Glutamatergic neuron (in vitro differentiated cells): ENCODE data around the gene NOS1AP. TPM values are rescaled to one million over a fixed set of nuclear protein-coding genes. Genes with fewer than 3 reads are reported as not detected.

Experiments
- DNase-seq: peaks from one replicate; pipeline ENCODE4 v3.0.0; 2022
- H3K27ac Mint-ChIP-seq: one replicate; pipeline ENCODE4 v1.8.0; 2020; ENCODE audit warnings: mild to moderate bottlenecking, mixed read lengths, inconsistent platforms; ENCODE audit not compliant: unreplicated experiment
- H3K27me3 Mint-ChIP-seq: one replicate; pipeline ENCODE4 v1.8.0; 2020; ENCODE audit warnings: mild to moderate bottlenecking, moderate library complexity, mixed read lengths, inconsistent platforms; ENCODE audit not compliant: unreplicated experiment
- H3K36me3 Mint-ChIP-seq: one replicate; pipeline ENCODE4 v1.8.0; 2020; ENCODE audit warnings: mild to moderate bottlenecking, mixed read lengths, inconsistent platforms; ENCODE audit not compliant: unreplicated experiment
- H3K4me1 Mint-ChIP-seq: one replicate; pipeline ENCODE4 v1.8.0; 2020; ENCODE audit warnings: mild to moderate bottlenecking, low read depth, mixed read lengths, inconsistent platforms; ENCODE audit not compliant: unreplicated experiment
- H3K4me3 Mint-ChIP-seq: one replicate; pipeline ENCODE4 v1.8.0; 2020; ENCODE audit warnings: mild to moderate bottlenecking, mixed read lengths, inconsistent platforms; ENCODE audit not compliant: unreplicated experiment
- H3K9me3 Mint-ChIP-seq: one replicate; pipeline ENCODE4 v1.8.0; 2020; ENCODE audit warnings: mild to moderate bottlenecking, moderate library complexity, mixed read lengths, inconsistent platforms; ENCODE audit not compliant: unreplicated experiment
- total RNA-seq: library from RNA; stranded (reverse); fragmentation: NEBNext Ultra II Directional; extraction: Animal tissue kit (Norgen Biotek cat#: 25700); gene quantifications from one replicate; pipeline ENCODE4 v1.2.1, GENCODE V29; 2021; ENCODE audit not compliant: unreplicated experiment
- TF ChIP-seq, protein P1 (sequence below): fragments of 200-600 bp; sonication (generic); IDR thresholded peaks from one replicate; pipeline ENCODE4 v1.5.0; 2021; ENCODE audit not compliant: partially characterized antibody, unreplicated experiment

Gene NOS1AP
- total RNA-seq, 1 donor from 2014 or later: 12.7 TPM

DNA sequence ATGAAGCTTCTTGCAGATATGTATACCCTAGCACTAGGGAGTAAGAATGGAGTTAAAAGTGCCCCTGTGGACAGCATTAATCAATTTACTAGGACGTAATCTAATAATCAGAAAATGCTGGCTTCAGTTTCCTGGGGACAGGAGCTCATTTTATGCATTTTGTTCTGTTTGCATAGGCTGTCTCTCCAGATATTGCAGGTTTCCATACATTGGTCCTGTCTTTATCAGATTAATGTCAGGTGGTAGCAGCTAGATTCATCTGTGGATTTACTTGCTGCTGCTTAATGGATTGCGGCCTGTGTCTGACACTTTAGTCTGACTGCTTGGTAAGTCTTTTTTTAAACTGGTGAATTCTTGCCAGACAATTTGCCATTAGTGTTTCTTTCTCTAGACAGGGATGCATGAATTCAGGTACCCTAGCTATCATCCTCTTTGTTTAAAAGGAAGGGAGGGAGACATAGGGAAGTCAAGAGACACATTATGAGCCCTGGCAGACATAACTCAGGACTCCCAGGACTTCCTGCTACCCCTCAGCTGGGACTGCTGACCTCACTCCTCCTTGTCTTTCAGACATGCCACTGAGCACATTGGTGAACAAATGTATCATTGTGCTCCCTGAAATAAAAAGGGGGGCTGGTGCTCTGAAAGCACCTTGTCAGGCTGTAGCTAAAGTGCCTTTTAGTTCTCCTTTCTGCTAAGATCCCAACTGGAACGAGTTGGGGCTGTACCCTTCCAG, 47.7 kb downstream of the NOS1AP start:
- Mint-ChIP-seq H3K36me3 (no peaks in the 10 kb centered on the region), H3K27ac (no peak overlapping the region), H3K27me3 (no peaks in the 10 kb centered on the region), H3K4me1 (peaks cover 8% of the 10 kb centered on the region), H3K4me3 (no peak overlapping the region), H3K9me3 (no peaks in the 10 kb centered on the region)
- TF ChIP-seq, protein P1, sequence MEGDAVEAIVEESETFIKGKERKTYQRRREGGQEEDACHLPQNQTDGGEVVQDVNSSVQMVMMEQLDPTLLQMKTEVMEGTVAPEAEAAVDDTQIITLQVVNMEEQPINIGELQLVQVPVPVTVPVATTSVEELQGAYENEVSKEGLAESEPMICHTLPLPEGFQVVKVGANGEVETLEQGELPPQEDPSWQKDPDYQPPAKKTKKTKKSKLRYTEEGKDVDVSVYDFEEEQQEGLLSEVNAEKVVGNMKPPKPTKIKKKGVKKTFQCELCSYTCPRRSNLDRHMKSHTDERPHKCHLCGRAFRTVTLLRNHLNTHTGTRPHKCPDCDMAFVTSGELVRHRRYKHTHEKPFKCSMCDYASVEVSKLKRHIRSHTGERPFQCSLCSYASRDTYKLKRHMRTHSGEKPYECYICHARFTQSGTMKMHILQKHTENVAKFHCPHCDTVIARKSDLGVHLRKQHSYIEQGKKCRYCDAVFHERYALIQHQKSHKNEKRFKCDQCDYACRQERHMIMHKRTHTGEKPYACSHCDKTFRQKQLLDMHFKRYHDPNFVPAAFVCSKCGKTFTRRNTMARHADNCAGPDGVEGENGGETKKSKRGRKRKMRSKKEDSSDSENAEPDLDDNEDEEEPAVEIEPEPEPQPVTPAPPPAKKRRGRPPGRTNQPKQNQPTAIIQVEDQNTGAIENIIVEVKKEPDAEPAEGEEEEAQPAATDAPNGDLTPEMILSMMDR: no peak
- DNase-seq: no peak

DNA sequence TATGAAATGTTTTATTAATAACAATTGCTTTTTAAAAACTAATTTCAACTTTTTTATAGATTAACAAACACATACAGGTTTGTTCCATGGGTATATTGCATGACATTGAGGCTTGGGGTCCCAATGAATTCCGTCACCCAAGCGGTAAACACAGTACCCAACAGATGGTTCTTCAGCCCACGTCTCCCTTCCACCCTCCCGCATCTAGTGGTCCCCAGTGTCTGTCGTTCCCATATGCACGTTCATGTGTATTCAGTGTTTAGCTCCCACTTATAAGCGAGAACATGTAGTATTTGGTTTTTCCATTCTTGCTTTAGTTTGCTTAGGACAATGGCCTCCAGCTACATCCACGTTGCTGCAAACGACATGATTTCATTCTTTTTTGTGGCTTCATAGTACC, 48.6 kb downstream of the NOS1AP start:
- H3K4me1 Mint-ChIP-seq: peaks cover 6% of the 10 kb centered on the region

DNA sequence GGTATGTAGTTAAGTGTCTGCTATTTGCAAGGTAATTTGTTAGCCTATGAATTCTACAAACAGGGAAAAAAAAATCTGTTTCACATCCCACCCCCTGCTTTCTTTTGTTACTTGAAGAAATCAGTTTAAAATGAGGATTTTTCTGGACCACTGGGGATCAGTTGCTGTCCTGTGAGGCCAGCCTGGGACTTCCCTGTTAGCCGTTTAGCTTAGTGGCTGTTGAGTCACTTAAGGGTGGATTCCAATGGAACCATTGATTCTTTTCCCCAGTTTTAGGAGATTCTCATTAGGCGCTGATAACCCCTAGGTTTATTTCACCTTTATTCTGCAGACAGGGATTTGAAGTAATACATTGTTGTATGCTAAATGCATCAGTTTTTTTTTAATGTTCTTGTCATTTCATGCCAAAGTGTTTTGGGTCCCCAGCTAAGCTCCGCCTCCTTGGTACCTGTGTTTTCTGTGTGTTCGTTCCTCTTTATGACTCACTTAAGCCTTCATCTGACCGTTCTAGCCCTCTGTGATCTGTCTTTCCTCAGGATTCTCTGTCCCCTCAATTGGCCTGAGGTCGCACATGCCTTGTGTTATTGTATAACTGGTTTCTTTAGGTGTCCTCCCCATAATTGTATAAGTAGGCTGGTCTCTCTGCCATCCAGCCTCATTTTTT, 59.3 kb downstream of the NOS1AP start:
- H3K27ac Mint-ChIP-seq: no peak overlapping the region
- no peaks in the 10 kb centered on the region for H3K4me1 Mint-ChIP-seq
- no peak for DNase-seq

More for the DNA sequence above, 48.6 kb downstream of the NOS1AP start:
- TF ChIP-seq, protein P1: no peak
- Mint-ChIP-seq H3K9me3 (no peaks in the 10 kb centered on the region), H3K36me3 (no peaks in the 10 kb centered on the region), H3K27ac (no peak overlapping the region), H3K4me3 (peak overlapping the region; percentile 9), H3K27me3 (no peaks in the 10 kb centered on the region)
- DNase-seq: no peak

DNA sequence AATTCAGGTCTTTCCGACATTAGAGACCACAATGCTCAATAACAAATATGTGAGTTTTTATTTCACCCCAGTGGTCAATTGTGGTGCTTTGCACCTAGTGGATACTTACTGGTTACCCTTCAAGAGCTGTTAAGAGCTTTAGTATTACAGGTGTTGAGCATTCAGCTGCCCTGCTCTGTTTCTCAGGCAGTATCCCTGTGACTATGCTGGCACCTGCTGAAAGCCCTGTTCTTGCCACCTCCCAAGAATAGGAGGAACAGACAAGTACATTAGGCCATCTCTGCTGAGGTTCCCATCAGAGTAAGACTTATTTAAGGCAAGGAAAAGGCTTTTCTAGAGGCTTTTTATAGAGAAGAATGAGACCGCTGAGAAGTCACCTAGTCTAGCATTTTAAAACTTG, 60.8 kb downstream of the NOS1AP start:
- Mint-ChIP-seq H3K4me1 (peaks cover 8% of the 10 kb centered on the region), H3K27me3 (no peaks in the 10 kb centered on the region), H3K27ac (no peak overlapping the region), H3K4me3 (no peak overlapping the region), H3K9me3 (peaks cover 5% of the 10 kb centered on the region), H3K36me3 (no peaks in the 10 kb centered on the region)
- TF ChIP-seq, protein P1: no peak
- no peak for DNase-seq

More for the DNA sequence above, 59.3 kb downstream of the NOS1AP start:
- no peaks in the 10 kb centered on the region for H3K36me3 Mint-ChIP-seq
- peaks cover 2% of the 10 kb centered on the region for H3K27me3 Mint-ChIP-seq
- no peak overlapping the region for H3K4me3 Mint-ChIP-seq
- TF ChIP-seq, protein P1: no peak
- peaks cover 4% of the 10 kb centered on the region for H3K9me3 Mint-ChIP-seq
